ENCODE measurements around the gene BMP8B.

GRCh38 chr1:39819091-39819812 lies 30.6 kb upstream of the BMP8B start:
- TF ChIP-seq, protein P1, sequence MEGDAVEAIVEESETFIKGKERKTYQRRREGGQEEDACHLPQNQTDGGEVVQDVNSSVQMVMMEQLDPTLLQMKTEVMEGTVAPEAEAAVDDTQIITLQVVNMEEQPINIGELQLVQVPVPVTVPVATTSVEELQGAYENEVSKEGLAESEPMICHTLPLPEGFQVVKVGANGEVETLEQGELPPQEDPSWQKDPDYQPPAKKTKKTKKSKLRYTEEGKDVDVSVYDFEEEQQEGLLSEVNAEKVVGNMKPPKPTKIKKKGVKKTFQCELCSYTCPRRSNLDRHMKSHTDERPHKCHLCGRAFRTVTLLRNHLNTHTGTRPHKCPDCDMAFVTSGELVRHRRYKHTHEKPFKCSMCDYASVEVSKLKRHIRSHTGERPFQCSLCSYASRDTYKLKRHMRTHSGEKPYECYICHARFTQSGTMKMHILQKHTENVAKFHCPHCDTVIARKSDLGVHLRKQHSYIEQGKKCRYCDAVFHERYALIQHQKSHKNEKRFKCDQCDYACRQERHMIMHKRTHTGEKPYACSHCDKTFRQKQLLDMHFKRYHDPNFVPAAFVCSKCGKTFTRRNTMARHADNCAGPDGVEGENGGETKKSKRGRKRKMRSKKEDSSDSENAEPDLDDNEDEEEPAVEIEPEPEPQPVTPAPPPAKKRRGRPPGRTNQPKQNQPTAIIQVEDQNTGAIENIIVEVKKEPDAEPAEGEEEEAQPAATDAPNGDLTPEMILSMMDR (IDR thresholded peaks at IDR 0.05 in 8 of 11, conservative IDR thresholded peaks at IDR 0.05 in 3 of 11): no peak
- TF ChIP-seq POLR2AphosphoS5 (IDR thresholded peaks at IDR 0.05): no peak
- no peak for TF ChIP-seq POLR2A (IDR thresholded peaks at IDR 0.05)

All from spleen (tissue), 7 donors.